B cell (primary cell): ENCODE measurements around the gene TBC1D32.

ENCODE experiments used
- EZH2 ChIP-seq: IDR thresholded peaks from 2 replicates; pipeline ENCODE4 v1.6.1; 2012; ENCODE audit warnings: borderline replicate concordance, low read depth, mild to moderate bottlenecking, moderate library complexity, low read length; ENCODE audit not compliant: insufficient read depth, poor library complexity, severe bottlenecking
- TF ChIP-seq, protein P1 (sequence below): fragments of 200-600 bp; IDR thresholded peaks from one replicate; pipeline ENCODE4 v1.8.0; 2022; ENCODE audit warnings: antibody characterized with exemption, mild to moderate bottlenecking

DNA sequence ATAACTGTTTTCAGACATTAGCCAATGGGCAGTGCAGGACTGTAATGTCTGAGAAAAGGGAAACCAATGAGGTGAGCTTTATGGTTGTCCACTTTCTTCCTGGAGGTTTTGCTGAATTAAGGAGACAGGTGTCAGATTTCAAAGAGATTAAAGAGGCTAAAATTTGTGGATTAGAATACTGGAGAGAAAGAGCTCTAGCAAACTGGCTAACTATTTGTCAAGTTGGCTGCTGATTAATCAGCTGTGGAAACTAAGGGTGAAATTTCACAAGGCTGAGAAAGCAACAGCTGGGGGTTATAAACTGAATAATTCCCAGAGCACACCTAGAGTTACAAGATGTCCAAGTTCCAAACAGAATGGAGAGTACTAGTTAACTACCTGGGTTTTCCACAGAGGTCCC, 198.9 kb downstream of the TBC1D32 start:
- TF ChIP-seq, protein P1, sequence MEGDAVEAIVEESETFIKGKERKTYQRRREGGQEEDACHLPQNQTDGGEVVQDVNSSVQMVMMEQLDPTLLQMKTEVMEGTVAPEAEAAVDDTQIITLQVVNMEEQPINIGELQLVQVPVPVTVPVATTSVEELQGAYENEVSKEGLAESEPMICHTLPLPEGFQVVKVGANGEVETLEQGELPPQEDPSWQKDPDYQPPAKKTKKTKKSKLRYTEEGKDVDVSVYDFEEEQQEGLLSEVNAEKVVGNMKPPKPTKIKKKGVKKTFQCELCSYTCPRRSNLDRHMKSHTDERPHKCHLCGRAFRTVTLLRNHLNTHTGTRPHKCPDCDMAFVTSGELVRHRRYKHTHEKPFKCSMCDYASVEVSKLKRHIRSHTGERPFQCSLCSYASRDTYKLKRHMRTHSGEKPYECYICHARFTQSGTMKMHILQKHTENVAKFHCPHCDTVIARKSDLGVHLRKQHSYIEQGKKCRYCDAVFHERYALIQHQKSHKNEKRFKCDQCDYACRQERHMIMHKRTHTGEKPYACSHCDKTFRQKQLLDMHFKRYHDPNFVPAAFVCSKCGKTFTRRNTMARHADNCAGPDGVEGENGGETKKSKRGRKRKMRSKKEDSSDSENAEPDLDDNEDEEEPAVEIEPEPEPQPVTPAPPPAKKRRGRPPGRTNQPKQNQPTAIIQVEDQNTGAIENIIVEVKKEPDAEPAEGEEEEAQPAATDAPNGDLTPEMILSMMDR, result no peak
- TF ChIP-seq EZH2, result no peak
